SU-DHL-6 (cell line): Measurements from ENCODE around the gene SLC24A3.

ENCODE experiments used
- H2AFZ ChIP-seq: fragments of 200-600 bp; sonication (generic); 2 replicates; pipeline ENCODE4 v1.6.1; 2014; ENCODE audit warnings: low read depth, mild to moderate bottlenecking, moderate library complexity, mixed read lengths, antibody characterized with exemption, low read length; ENCODE audit not compliant: severe bottlenecking
- H3F3A ChIP-seq: fragments of 200-600 bp; shearing (Covaris generic); 2 replicates; pipeline ENCODE4 v1.6.0; 2016; ENCODE audit warnings: antibody characterized with exemption, mild to moderate bottlenecking; ENCODE audit not compliant: insufficient read depth
- H3K27ac ChIP-seq: fragments of 200-600 bp; sonication (generic); 2 replicates; pipeline ENCODE4 v1.5.1; 2016; ENCODE audit warnings: low read depth, mild to moderate bottlenecking, low read length, moderate library complexity, mixed read lengths
- H3K27me3 ChIP-seq: fragments of 200-600 bp; sonication (generic), shearing (Covaris generic); 2 replicates; pipeline ENCODE4 v1.6.0; 2014; ENCODE audit warnings: mild to moderate bottlenecking, low read length
- H3K36me3 ChIP-seq: fragments of 200-600 bp; sonication (generic); 2 replicates; pipeline ENCODE4 v1.6.1; 2014; ENCODE audit warnings: mild to moderate bottlenecking, low read length, mixed read lengths
- H3K4me2 ChIP-seq: fragments of 300-600, 200-600 bp; shearing (Covaris generic), sonication (generic); 2 replicates; pipeline ENCODE4 v1.6.0; 2014; ENCODE audit warnings: low read length, low read depth, mild to moderate bottlenecking; ENCODE audit not compliant: poor library complexity, severe bottlenecking
- H3K4me3 ChIP-seq: fragments of 200-600 bp; sonication (generic); 2 replicates; pipeline ENCODE4 v1.5.1; 2014; ENCODE audit warnings: antibody characterized with exemption, low read length, mild to moderate bottlenecking, mixed read lengths; ENCODE audit not compliant: insufficient read depth, poor library complexity, severe bottlenecking
- H3K79me2 ChIP-seq: fragments of 200-600 bp; sonication (generic); 2 replicates; pipeline ENCODE4 v1.6.1; 2014; ENCODE audit warnings: mild to moderate bottlenecking, low read length, moderate library complexity; ENCODE audit not compliant: insufficient read depth
- H3K9ac ChIP-seq: fragments of 200-600 bp; sonication (generic); 2 replicates; pipeline ENCODE4 v1.7.0; 2014; ENCODE audit warnings: mild to moderate bottlenecking, low read length
- H3K9me2 ChIP-seq: fragments of 200-600 bp; sonication (generic); replicated peaks from 2 replicates; pipeline ENCODE4 v1.6.1; 2014; ENCODE audit warnings: low read length; ENCODE audit not compliant: insufficient read depth
- H3K9me3 ChIP-seq: fragments of 200-600 bp; sonication (generic); 2 replicates; pipeline ENCODE4 v1.6.1; 2014; ENCODE audit warnings: low read length, mixed read lengths; ENCODE audit not compliant: insufficient read depth
- H4K20me1 ChIP-seq: fragments of 200-600 bp; sonication (generic); 2 replicates; pipeline ENCODE4 v1.6.1; 2014; ENCODE audit warnings: low read depth, mild to moderate bottlenecking, antibody characterized with exemption, low read length, moderate library complexity, mixed read lengths
- CTCF ChIP-seq: fragments of 200-600 bp; sonication (generic); IDR thresholded peaks from one replicate; pipeline ENCODE4 v1.5.1; 2017; ENCODE audit warnings: antibody characterized with exemption, mild to moderate bottlenecking, low read length, moderate library complexity; ENCODE audit not compliant: insufficient read depth, poor library complexity, severe bottlenecking
- EZH2phosphoT487 ChIP-seq: fragments of 200-600 bp; sonication (generic), shearing (Covaris generic); conservative IDR thresholded peaks from 2 replicates; pipeline ENCODE4 v1.6.1; 2018; ENCODE audit warnings: mild to moderate bottlenecking, antibody characterized with exemption, low read length, moderate library complexity, mixed read lengths

SLC24A3 gene

GRCh38 chr20:19565736-19566135 is 353.3 kb downstream of the SLC24A3 start:
- H4K20me1 ChIP-seq = no peaks in the 10 kb centered on the region
- no peak overlapping the region for H3K4me3 ChIP-seq
- H2AFZ ChIP-seq = no peak overlapping the region
- no peaks in the 10 kb centered on the region for H3K79me2 ChIP-seq
- H3K9me3 ChIP-seq = no peaks in the 10 kb centered on the region
- TF ChIP-seq CTCF (no peak), EZH2phosphoT487 (no peak)
- no peak overlapping the region for H3K27ac ChIP-seq
- H3K36me3 ChIP-seq = no peaks in the 10 kb centered on the region
- no peak overlapping the region for H3K9ac ChIP-seq
- no peak overlapping the region for H3K4me2 ChIP-seq
- no peaks in the 10 kb centered on the region for H3F3A ChIP-seq
- no peaks in the 10 kb centered on the region for H3K27me3 ChIP-seq
- no peaks in the 10 kb centered on the region for H3K9me2 ChIP-seq

DNA sequence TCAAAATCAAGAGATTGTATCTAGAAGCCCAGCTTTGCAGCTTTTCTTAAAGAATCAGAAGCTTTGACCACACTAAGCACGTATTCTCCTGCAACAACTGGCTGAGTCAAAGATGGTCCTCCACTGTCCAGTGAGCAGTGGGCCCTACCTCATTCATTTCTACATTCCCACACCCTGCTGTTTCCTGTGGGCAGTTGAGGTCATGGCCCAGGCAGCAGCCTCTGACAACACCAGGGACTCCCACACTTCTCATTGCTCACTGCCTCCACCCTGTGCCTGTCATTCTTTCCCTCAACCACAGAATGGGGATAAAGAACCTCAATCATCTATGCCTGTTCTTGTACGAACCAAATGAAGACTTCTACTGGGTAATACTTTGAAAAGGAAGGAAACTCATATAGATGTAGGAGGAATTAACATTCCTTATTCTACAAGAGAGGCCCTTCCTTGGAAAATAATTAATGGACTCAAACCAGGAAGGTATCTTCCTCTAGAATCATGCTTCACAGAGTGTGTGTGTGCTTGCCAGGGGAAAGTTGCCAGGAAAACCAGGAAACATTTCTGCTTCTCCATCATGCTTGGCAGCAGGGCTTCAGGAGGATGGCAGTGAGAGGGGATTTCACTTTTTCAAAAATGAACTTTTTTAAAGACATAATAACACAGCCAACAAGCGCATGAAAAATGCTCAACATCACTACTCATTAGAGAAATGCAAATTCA is 353.9 kb downstream of the SLC24A3 start:
- Histone ChIP-seq H3K9me3 (no peaks in the 10 kb centered on the region), H3K4me2 (no peak overlapping the region), H3K27ac (no peak overlapping the region), H4K20me1 (no peaks in the 10 kb centered on the region), H3F3A (no peaks in the 10 kb centered on the region), H3K79me2 (no peaks in the 10 kb centered on the region), H3K9ac (no peak overlapping the region), H3K4me3 (no peak overlapping the region), H2AFZ (no peak overlapping the region), H3K27me3 (no peaks in the 10 kb centered on the region), H3K36me3 (no peaks in the 10 kb centered on the region), H3K9me2 (no peaks in the 10 kb centered on the region)
- TF ChIP-seq CTCF (no peak), EZH2phosphoT487 (no peak)

DNA sequence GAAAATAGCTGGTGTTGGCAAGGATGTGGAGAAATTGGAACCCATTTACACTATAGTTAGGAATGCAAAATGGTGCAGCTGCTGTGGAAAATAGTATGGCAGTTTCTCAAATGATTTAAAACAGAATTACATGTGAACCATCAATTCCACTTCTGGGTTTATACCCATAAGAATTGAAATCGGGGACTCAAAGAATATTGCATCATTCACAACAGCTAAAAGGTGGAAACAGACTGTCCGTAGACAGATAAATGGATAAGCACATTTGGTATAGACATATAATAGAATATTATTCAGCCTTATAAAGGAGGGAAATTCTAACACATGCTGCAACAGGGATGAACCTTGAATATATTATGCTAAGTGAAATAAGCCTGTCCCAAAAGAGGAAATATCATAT is 355.7 kb downstream of the SLC24A3 start:
- Histone ChIP-seq H3K36me3 (no peaks in the 10 kb centered on the region), H4K20me1 (no peaks in the 10 kb centered on the region), H2AFZ (no peak overlapping the region), H3K4me3 (no peak overlapping the region), H3K9me2 (no peaks in the 10 kb centered on the region), H3K9ac (no peak overlapping the region), H3K27ac (no peak overlapping the region), H3K79me2 (no peaks in the 10 kb centered on the region), H3K9me3 (no peaks in the 10 kb centered on the region), H3K27me3 (no peaks in the 10 kb centered on the region), H3F3A (no peaks in the 10 kb centered on the region), H3K4me2 (no peak overlapping the region)
- no peak for TF ChIP-seq EZH2phosphoT487

- Histone ChIP-seq H3K9ac (no peak overlapping the region), H2AFZ (no peak overlapping the region), H3K79me2 (no peaks in the 10 kb centered on the region), H3K9me2 (no peaks in the 10 kb centered on the region), H3K4me3 (no peak overlapping the region), H3K9me3 (no peaks in the 10 kb centered on the region), H3K36me3 (no peaks in the 10 kb centered on the region), H3F3A (no peaks in the 10 kb centered on the region), H4K20me1 (no peaks in the 10 kb centered on the region), H3K27me3 (no peaks in the 10 kb centered on the region), H3K4me2 (no peak overlapping the region), H3K27ac (no peak overlapping the region)
- TF ChIP-seq CTCF (no peak), EZH2phosphoT487 (no peak)
Measured at GRCh38 chr20:19571996-19572395, 359.6 kb downstream of the SLC24A3 start.
